SH-SY5Y (cell line): Measurements from ENCODE around the gene CTNNA3.

Source experiments
- GATA2 ChIP-seq: IDR thresholded peaks from 2 replicates; pipeline ENCODE4 v1.6.1; 2011; ENCODE audit warnings: mild to moderate bottlenecking, low read depth, low read length
- GATA3 ChIP-seq: IDR thresholded peaks from 2 replicates; pipeline ENCODE4 v1.6.1; 2011; ENCODE audit warnings: low read depth, mild to moderate bottlenecking, low read length, moderate library complexity

DNA sequence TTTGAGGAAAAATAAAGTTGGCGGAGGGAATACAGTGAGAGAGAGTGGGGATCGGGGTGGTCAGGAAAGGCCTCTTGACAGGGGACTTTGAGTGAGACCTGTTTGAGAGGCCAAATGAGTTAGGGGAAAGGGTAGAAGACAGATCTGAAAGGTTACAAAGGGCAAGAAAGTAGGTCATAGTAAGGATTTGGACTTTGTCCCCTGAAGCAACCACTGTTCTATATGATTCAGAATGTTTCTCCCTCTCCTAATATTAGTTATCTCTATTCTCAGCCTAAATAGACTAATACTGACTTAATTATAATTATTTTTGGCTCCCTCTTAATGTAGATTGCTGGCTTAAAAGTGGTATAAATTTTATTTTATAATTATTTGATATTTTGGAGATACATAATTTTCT is 88.0 kb downstream of the CTNNA3 start:
- TF ChIP-seq GATA3 (no peak), GATA2 (no peak)
